ENCODE results near the gene RFFL.
"Not testable (repeated sequence)": the region's sequence is repeated elsewhere in the genome, so short reads cannot be mapped to it uniquely, and the experiment has no call there.

RFFL gene

DNA sequence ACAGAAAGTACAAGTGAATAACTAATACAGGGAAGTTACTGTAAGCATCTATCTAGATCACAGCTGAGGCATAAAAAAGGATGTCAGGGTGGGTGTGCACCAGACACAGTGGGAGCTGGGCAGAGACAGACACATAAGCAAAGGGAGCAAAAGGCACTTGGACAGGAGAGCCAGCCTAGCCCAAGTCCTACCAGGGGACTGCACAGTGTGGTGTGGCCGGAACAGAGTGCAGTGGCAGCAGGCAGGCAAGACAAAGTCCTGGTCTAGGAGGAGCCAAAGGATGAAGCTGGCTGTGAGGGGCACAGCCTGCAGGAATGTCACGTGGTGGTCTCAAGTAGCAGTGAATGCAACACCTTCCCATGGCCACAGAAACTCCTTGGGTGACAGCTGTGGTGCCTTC, 34.3 kb upstream of the RFFL start:
- FAIRE-seq (no peak), DNase-seq (ENCODE audit: insufficient read length, low spot score) (no peak)
- TF ChIP-seq, protein P1, sequence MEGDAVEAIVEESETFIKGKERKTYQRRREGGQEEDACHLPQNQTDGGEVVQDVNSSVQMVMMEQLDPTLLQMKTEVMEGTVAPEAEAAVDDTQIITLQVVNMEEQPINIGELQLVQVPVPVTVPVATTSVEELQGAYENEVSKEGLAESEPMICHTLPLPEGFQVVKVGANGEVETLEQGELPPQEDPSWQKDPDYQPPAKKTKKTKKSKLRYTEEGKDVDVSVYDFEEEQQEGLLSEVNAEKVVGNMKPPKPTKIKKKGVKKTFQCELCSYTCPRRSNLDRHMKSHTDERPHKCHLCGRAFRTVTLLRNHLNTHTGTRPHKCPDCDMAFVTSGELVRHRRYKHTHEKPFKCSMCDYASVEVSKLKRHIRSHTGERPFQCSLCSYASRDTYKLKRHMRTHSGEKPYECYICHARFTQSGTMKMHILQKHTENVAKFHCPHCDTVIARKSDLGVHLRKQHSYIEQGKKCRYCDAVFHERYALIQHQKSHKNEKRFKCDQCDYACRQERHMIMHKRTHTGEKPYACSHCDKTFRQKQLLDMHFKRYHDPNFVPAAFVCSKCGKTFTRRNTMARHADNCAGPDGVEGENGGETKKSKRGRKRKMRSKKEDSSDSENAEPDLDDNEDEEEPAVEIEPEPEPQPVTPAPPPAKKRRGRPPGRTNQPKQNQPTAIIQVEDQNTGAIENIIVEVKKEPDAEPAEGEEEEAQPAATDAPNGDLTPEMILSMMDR (IDR thresholded peaks at IDR 0.05; ENCODE audit: insufficient read depth, missing control alignments): no peak

DNA sequence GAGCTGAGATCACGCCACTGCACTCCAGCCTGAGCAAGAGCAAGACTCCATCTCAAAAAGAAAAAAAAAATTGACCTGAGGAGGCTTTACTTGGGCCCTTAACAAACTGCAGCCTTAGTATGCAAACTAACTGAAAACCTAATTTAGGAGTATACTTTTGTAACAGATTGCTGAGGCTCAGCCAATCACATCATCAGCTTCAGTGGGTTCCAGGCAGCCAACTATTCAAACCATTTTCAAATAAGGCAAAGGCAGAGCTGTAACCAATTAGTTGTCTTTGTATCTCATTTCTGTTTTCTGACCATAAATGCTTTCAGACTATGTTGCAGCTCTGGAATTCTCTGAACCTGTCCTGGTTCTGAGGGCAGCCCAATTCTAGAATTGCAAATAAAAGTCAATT, 32.2 kb upstream of the RFFL start:
- no peak for FAIRE-seq
- no peak for DNase-seq (ENCODE audit: insufficient read length, low spot score)
- TF ChIP-seq, protein P1 (IDR thresholded peaks at IDR 0.05; ENCODE audit: insufficient read depth, missing control alignments): no peak

DNA sequence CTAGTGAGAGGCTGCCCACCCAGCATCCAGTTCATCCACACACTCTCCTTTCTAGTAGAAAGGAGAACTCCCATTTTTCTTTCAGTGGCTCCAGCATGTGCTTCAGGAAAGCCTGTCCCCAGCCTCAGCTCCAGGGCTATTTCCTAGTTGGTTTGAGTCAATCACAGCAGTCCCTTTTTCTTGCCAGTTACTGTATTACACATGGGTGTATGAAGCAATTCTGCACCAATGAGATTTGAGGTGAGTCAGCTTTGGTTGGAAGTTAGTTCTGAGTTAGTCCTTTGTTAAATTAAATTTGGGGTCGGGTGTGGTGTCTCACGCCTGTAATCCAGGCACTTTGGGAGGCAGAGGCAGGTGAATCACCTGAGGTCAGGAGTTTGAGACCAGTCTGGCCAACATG, 31.4 kb upstream of the RFFL start:
- TF ChIP-seq, protein P1 (IDR thresholded peaks at IDR 0.05; ENCODE audit: insufficient read depth, missing control alignments): no peak
- DNase-seq (ENCODE audit: insufficient read length, low spot score) (no peak), FAIRE-seq (no peak)

DNA sequence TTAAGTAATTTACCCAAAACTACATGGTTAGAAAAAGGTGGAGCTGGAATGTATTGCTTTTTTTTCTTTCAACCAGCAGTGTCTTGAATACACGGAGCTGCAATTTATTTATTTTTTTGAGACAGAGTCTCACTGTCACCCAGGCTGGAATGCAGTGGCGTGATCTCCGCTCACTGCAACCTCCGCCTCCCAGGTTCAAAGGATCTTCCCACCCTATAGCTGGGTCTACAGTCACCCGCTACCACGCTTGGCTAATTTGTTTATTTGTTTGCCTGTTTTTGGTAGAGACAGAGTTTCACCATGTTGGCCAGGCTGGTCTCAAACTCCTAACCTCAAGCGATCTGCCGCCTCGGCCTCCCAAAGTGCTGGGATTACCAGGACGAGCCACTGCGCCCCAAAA, 27.2 kb upstream of the RFFL start:
- not testable (repeated sequence) for FAIRE-seq; DNase-seq (ENCODE audit: insufficient read length, low spot score)

DNA sequence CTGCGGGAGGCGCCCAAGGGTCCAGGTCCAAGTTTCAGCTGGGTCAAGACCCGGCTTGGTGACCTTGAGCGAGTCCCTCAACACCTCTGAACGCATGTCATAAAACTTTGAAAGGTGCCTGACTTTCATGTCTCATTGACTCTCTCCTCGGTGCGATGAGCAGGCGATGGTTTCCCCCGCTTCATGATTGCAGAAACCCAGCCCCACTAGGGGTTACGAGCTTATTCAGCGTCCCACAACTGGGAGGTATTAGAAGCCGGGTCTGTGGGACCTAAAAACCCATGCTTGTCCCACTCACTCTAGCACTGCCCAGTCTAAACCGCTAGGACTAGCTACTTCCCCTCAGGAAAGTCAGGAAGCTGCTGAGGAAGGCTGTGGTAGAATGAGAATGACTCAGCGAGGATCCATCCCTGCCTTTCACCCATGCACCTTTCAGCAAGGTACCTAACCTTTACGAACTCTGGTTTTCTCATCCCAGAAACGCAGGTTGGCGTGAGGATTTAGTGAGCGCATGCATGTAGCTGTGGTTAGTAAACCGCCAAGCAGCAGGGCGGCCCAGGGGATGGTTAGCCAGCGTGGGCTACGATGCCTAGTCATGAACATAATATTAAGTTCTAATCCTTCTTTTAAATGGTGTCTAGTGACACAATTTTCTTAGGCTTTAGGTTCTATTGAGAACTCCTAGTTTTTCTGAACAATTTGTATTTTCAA, 26.2 kb upstream of the RFFL start:
- TF ChIP-seq, protein P1 (IDR thresholded peaks at IDR 0.05; ENCODE audit: insufficient read depth, missing control alignments): no peak
- no peak for DNase-seq (ENCODE audit: insufficient read length, low spot score)
- FAIRE-seq: no peak

DNA sequence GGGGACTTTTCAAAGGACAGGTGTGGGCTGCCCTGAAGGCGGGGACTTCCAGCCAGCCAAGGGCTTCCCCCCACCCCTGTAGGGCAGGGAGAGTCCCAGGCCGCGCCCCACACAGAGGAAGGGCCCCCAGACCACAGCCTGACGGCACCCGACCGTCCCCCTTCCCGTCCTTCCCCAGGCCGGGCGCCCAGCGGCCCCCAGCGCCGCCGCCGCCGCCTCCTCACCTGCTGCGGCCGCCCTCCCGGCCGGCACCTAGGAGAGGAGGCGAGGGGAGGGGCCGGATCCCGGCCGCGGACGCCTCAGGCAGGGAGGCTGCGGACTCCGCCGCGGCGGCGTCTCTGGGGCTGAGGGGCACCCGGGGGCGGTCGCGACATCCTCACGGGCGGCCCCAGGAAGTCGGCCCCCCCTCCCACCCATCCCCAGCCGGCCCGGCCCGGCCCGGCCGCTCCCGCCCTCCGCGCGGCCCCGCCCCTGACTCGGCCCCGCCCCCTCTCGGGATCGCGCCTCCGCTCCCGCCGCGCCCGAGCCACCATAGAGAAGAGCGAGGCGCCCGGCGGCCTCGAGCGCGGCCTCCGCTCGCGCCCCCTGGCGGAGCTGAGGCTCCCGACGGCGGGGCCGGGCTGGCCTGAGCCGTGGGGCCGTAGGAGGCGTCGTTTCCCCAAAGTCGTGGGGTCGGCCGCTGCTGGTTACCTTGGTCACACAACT, 25.5 kb upstream of the RFFL start:
- peak; percentile 57 for DNase-seq (ENCODE audit: insufficient read length, low spot score)
- no peak for FAIRE-seq
- TF ChIP-seq, protein P1 (IDR thresholded peaks at IDR 0.05; ENCODE audit: insufficient read depth, missing control alignments): peak; percentile 74

DNA sequence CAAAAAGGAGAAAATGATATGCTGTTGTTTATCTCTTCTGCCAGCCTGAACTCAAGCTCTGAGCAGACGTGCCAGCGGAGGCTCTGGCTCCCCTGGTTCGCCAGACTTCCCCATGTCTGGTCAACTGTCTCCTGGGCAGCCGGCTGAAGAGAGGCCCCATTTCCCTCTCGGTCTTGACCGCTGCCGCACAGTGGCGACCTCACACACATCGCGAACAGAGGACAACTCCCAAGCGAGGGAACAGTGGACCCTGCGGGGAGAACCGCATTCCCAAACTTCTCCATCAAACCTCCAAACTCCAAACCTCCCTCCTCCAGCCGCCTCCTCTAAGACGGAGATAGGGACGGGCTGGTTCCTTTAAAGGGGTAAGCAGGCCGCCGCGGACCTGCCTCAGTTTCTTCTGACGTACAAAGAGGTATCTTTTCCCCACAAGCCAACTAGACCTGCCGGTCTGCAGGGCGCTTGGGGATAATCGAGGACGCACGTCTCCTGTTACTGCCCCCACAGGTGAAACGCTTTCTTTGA, 24.9 kb upstream of the RFFL start:
- TF ChIP-seq, protein P1 (IDR thresholded peaks at IDR 0.05; ENCODE audit: insufficient read depth, missing control alignments): no peak
- DNase-seq (ENCODE audit: insufficient read length, low spot score) (no peak), FAIRE-seq (no peak)

Data from D721Med (cell line).